ENCODE results near the gene FKBP15.
"Not testable (repeated sequence)": the region's sequence is repeated elsewhere in the genome, so short reads cannot be mapped to it uniquely, and the experiment has no call there.

FKBP15 gene

GRCh38 chr9:113237026-113237425 lies 15.9 kb upstream of the FKBP15 start:
- DNase-seq (ENCODE audit: low read depth in 3 of 3): no peak

- not testable (repeated sequence) for DNase-seq (ENCODE audit: low read depth in 3 of 3)
Observed at GRCh38 chr9:113235701-113236255, 14.7 kb upstream of the FKBP15 start.

- DNase-seq (ENCODE audit: low read depth in 3 of 3): no peak
Observed at GRCh38 chr9:113231701-113232100, 10.6 kb upstream of the FKBP15 start.

GRCh38 chr9:113228130-113228665 lies 7.1 kb upstream of the FKBP15 start:
- no peak for DNase-seq (ENCODE audit: low read depth in 3 of 3)

GRCh38 chr9:113227436-113227835 lies 6.4 kb upstream of the FKBP15 start:
- DNase-seq (ENCODE audit: low read depth in 3 of 3): no peak

- DNase-seq (ENCODE audit: low read depth in 3 of 3): no peak
Observed at GRCh38 chr9:113223963-113224362, 2.9 kb upstream of the FKBP15 start.

GRCh38 chr9:113222482-113222841 lies 1.4 kb upstream of the FKBP15 start:
- no peak for DNase-seq (ENCODE audit: low read depth in 3 of 3)

- no peak for DNase-seq (ENCODE audit: low read depth in 3 of 3)
Observed at GRCh38 chr9:113221800-113222481, 864 bp upstream of the FKBP15 start.

- no peak for DNase-seq (ENCODE audit: low read depth in 3 of 3)
Observed at GRCh38 chr9:113220467-113221002, 542 bp downstream of the FKBP15 start.

GRCh38 chr9:113219969-113220368 lies 1.1 kb downstream of the FKBP15 start:
- no peak for DNase-seq (ENCODE audit: low read depth in 3 of 3)

GRCh38 chr9:113219186-113219936 lies 1.7 kb downstream of the FKBP15 start:
- no peak for DNase-seq (ENCODE audit: low read depth in 3 of 3)

- DNase-seq (ENCODE audit: low read depth in 3 of 3): no peak
Observed at GRCh38 chr9:113216406-113216805, 4.7 kb downstream of the FKBP15 start.

GRCh38 chr9:113215132-113215531 lies 5.9 kb downstream of the FKBP15 start:
- DNase-seq (ENCODE audit: low read depth in 3 of 3): no peak

GRCh38 chr9:113210815-113211214 lies 10.3 kb downstream of the FKBP15 start:
- DNase-seq (ENCODE audit: low read depth in 3 of 3): no peak

- DNase-seq (ENCODE audit: low read depth in 3 of 3): no peak
Observed at GRCh38 chr9:113205861-113206260, 15.2 kb downstream of the FKBP15 start.

- DNase-seq (ENCODE audit: low read depth in 3 of 3): no peak
Observed at GRCh38 chr9:113205432-113205831, 15.6 kb downstream of the FKBP15 start.

GRCh38 chr9:113199683-113200329 lies 21.3 kb downstream of the FKBP15 start:
- no peak for DNase-seq (ENCODE audit: low read depth in 3 of 3)

- no peak for DNase-seq (ENCODE audit: low read depth in 3 of 3)
Observed at GRCh38 chr9:113192455-113192854, 28.6 kb downstream of the FKBP15 start.

- no peak for DNase-seq (ENCODE audit: low read depth in 3 of 3)
Observed at GRCh38 chr9:113187929-113188595, 33.0 kb downstream of the FKBP15 start.

GRCh38 chr9:113186137-113186755 lies 34.8 kb downstream of the FKBP15 start:
- no peak for DNase-seq (ENCODE audit: low read depth in 3 of 3)

- no peak for DNase-seq (ENCODE audit: low read depth in 3 of 3)
Observed at GRCh38 chr9:113185271-113185670, 35.8 kb downstream of the FKBP15 start.

All from stimulated activated CD4-positive, alpha-beta T cell treated with anti-CD3 and anti-CD28 coated beads, TNF-alpha, amount 100 ng/mL, for 24 hours (primary cell).